Measurements from ENCODE around the gene RNF123. TPM values are rescaled to one million over a fixed set of nuclear protein-coding genes. Genes with fewer than 3 reads are reported as not detected.

Gene RNF123
- total RNA-seq, 1 donor from 2014 or later, result 42.1 TPM

GRCh38 chr3:49700453-49701128, 11.2 kb downstream of the RNF123 start:
- DNase-seq (ENCODE audit: low spot score), result no peak

- no peak for DNase-seq (ENCODE audit: low spot score)
Measured at GRCh38 chr3:49701388-49702077, 12.2 kb downstream of the RNF123 start.

DNA sequence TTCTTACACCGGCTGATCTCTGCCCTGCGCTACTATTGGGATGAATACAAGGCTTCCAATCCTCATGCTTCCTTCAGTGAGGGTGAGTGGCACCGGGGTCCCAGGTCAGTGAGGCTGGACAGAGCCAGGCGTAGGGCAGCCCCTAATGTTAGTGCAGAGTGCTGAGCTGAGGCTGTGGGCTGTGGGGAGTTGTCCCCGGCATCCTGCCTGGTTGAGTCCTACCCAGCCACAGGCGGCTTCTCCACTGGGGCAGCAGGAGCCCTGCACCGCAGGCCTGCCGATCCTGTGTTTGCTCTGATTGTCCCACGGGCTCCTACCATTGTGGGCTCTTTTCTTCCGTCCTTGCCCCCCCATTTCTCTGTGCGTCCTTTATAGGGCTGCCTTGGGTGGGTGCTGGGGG, 13.3 kb downstream of the RNF123 start:
- no peak for DNase-seq (ENCODE audit: low spot score)

DNA sequence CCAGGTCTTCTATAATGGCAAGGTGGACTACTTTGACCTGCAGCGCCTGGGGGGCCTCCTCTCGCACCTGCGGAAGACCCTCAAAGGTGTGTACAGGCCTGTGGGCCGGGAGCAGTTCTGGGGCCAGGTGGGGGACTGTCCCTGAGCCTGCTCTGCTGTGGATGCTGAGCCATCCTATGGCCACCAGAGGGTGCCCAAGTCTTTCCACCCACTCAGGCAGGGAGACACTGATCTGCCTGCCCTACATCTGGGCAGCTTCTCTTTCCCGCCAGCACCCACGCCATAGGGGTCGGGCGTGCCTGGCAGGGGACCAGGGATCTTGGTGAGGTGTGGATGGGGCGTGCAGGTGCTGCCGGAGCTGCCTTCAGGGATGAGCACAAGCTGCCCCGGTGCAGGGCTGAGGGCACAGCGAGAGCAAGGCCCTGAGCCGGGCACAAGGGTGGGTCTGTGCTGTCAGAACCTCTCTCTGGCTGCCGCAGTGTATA, 14.1 kb downstream of the RNF123 start:
- no peak for DNase-seq (ENCODE audit: low spot score)

GRCh38 chr3:49703956-49704355, 14.6 kb downstream of the RNF123 start:
- no peak for DNase-seq (ENCODE audit: low spot score)

DNA sequence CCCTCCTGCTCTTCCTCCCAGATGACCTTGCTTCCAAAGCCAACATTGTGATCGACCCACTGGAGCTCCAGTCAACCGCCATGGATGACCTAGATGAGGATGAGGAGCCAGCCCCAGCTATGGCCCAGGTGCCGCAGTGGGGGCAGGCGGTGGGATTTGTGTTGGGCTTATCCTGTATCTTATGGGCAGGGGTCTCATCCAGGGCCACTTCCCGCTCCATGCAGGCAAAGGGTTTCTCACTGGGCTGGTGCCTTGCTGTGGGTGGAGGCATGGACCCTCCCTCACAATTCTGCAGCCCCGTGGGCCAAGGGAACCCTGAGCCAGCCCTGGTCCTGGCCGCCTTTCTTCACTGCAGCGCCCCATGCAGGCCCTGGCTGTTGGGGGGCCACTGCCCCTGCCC, 15.3 kb downstream of the RNF123 start:
- no peak for DNase-seq (ENCODE audit: low spot score)

DNA sequence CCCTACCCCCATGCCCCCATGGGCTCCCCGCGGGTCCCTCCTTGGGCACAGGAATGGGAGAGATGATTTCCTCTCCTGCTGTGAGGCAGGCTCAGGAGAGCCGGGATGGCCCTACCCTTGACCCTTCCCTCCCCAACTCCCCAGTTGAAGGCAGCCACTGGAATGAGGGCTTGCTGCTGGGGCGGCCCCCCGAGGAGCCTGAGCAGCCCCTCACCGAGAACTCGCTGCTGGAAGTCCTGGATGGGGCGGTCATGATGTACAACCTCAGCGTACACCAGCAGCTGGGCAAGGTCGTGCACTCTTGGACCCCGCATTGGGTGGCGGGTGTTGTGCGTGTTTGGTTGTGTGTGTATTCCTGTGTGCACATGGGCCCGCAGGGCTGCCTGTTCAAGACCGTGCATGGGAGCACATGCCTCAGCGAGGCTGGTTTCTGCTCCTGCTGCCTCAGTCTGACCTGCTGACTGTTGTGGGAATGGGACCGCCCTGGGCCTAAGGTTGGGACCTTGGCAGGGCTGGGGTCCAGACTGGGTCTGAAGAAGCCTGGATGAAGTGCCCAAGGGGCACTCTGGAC, 16.1 kb downstream of the RNF123 start:
- DNase-seq (ENCODE audit: low spot score), result no peak

- no peak for DNase-seq (ENCODE audit: low spot score)
Measured at GRCh38 chr3:49706456-49707112, 17.2 kb downstream of the RNF123 start.

- DNase-seq (ENCODE audit: low spot score), result no peak
Measured at GRCh38 chr3:49707113-49707480, 17.7 kb downstream of the RNF123 start.

GRCh38 chr3:49709852-49710251, 20.5 kb downstream of the RNF123 start:
- no peak for DNase-seq (ENCODE audit: low spot score)

DNA sequence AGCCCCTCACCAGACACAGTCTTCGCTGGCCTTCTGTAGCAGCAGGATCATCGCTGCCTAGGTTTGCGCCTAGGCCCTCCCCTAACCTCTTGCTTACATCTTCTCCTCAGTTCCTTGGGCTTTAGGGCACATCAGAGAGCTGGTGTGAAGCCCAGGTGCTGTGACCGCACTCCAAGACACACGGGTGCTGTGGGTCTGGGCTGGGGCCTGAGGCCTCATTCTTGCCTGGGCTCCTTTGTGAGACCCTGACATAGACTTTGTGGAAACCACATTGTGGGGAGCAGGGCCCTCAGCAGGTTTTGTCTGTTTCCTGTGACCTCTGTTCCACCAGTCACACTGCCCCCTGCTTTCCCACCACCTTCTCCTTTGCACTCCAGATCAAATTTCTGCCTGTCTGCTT, 22.1 kb downstream of the RNF123 start:
- no peak for DNase-seq (ENCODE audit: low spot score)

DNA sequence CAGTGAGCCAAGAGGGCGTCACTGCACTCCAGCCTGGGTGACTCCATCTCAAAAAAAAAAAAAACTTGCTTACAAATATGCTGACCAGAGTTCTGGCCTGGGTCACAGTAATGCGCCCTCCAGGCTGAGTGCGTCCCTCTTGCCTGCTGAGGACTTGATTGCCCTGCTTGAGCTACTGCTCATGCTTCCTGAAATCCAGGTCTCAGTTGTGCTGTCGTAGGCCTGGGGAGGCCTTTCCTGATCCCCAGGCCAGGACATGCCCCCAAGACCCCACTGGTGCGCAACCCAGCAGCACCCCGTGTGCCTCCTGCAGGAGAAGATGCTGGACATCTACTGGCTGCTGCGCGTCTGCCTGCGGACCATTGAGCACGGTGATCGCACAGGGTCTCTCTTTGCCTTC, 22.8 kb downstream of the RNF123 start:
- no peak for DNase-seq (ENCODE audit: low spot score)

GRCh38 chr3:49712631-49713317, 23.4 kb downstream of the RNF123 start:
- DNase-seq (ENCODE audit: low spot score), result no peak

- no peak for DNase-seq (ENCODE audit: low spot score)
Measured at GRCh38 chr3:49713336-49714105, 24.2 kb downstream of the RNF123 start.

GRCh38 chr3:49714728-49715550, 25.6 kb downstream of the RNF123 start:
- DNase-seq (ENCODE audit: low spot score), result no peak

DNA sequence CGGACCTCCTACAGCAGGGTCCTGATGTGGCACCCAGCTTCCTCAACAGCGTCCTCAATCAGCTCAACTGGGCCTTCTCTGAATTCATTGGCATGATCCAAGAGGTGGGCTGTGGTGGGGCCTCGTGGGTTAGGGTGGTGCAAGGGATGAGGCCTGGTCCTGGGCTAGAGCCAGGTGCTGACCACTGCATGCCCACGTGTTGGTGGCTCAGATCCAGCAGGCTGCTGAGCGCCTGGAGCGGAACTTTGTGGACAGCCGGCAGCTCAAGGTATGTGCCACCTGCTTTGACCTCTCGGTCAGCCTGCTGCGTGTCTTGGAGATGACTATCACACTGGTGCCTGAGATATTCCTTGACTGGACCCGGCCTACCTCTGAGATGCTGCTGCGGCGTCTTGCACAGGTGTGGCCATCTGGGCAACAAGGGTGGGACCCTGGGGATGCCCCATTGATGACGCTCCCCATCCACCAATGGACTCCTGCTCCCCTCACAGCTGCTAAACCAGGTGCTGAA, 26.3 kb downstream of the RNF123 start:
- DNase-seq (ENCODE audit: low spot score), result peak; percentile 81

DNA sequence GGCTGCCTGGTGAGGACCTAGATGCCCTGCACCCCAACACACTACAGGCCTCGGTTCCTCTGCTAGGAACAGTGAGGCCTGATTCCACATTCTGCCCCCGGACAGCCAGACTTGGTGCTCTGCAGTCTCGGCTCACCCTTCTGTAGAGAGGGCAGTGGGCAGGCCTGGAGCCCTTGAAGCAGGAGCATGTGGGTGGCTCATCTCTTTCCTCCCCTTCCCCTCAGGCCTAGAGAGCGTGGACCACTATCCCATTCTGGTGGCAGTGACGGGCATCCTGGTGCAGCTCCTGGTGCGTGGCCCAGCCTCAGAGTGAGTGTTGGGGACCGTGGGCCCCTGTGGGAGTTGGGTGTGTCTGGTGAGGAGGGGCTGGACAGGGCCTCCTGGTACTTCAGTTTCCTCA, 26.8 kb downstream of the RNF123 start:
- DNase-seq (ENCODE audit: low spot score), result peak; percentile 88

DNA sequence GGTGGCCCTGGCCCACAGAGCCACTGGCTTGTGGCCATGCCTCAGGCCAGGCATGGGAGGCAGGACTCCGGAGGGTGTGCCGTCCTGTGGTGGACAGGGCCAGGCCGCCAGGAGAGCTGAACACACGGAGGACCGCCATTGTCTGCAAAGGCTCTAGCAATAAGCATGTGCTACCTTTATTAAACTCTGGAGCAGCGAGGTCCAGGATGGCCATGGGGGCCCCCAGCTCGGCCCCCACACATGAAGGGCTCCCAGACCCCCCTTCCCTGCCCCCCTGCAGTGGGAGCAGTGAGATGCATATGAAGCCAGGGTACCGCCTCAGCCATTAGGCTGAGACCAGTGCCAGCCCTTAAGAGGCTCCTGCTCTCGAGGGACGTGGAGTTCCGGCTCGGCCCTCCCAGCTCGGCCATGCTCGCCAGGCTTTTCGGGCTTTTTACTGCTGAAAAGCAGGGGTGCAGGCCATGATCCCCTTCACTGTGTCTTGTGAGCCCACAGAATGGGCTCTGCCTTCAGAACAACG, 27.4 kb downstream of the RNF123 start:
- DNase-seq (ENCODE audit: low spot score), result peak; percentile 68

DNA sequence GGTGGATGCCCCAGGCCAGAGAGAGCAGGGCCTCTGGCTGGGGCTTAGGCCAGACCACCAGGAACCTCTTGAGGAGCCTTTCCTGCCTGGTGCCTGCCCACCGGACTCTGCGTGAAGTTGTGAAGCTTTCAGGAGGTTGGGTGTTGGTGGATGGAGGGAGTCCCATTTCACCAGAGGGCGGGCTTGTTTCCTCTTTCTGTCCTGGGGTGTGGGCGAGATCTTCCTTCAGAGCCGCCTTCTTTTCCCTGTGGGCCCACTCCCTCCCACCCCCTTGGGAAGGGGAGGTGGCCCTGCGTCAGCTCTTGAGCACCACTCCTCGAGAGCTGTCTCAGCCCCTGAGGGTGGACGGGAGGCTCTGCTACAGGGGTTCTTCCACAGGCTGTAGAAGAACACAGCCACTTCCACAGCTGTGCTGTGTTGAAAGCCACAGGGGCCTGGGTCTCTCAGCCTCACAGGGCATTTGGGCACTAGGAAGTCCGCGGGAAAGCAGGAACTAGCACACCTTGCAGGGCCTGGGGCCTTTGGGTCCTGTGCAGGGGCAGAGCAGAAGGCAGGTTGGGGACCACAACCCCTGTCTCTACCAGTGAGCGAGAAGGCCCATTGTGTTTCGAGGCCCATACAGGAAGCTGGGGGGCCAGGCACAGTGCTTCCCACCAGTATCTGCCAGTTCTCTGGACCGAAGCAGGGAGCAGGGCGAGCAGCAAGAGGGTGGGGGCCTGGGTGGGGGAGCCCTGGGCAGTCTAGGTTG, 28.0 kb downstream of the RNF123 start:
- DNase-seq (ENCODE audit: low spot score), result peak; percentile 81
